ENCODE measurements around the gene ITGA2. TPM values are rescaled to one million over a fixed set of nuclear protein-coding genes. Genes with fewer than 3 reads are reported as not detected.

Gene ITGA2
- total RNA-seq, 4 donors from 2014 or later: 2.0 to 6.0 (median 3.1) TPM

DNA sequence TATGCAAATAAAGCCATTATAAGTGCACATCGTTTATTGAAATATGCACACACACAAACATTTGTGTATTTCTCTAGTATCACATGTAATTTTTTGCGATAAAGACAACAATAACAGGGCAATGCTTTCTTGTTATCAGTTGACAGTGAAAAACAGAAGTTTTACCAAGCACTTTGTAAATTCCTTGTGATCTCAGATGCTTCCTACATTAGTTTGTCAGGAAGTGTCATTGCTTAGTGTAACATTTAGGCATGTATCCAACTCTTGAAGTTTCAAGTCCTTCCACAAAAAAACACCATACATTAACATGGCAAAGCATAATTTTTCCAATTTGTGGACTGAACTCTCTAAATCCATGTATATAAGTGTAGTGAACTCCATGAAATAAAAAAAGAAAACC lies 74.0 kb downstream of the ITGA2 start:
- H3K9me3 ChIP-seq: no peaks in the 10 kb centered on the region
- WGBS, 2 donors: 53 to 94% methylated on average over 2 of the region's 2 CpGs
- H3K4me3 ChIP-seq (replicated peaks in 1 of 3): no peak overlapping the region
- TF ChIP-seq, protein P1, sequence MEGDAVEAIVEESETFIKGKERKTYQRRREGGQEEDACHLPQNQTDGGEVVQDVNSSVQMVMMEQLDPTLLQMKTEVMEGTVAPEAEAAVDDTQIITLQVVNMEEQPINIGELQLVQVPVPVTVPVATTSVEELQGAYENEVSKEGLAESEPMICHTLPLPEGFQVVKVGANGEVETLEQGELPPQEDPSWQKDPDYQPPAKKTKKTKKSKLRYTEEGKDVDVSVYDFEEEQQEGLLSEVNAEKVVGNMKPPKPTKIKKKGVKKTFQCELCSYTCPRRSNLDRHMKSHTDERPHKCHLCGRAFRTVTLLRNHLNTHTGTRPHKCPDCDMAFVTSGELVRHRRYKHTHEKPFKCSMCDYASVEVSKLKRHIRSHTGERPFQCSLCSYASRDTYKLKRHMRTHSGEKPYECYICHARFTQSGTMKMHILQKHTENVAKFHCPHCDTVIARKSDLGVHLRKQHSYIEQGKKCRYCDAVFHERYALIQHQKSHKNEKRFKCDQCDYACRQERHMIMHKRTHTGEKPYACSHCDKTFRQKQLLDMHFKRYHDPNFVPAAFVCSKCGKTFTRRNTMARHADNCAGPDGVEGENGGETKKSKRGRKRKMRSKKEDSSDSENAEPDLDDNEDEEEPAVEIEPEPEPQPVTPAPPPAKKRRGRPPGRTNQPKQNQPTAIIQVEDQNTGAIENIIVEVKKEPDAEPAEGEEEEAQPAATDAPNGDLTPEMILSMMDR (IDR thresholded peaks at IDR 0.05): no peak
- TF ChIP-seq POLR2A (IDR thresholded peaks at IDR 0.05): no peak
- intact Hi-C loops (cut with DNase I): no loop called here
- peaks cover 0 to 4% of the 10 kb centered on the region in 2 donors for H3K36me3 ChIP-seq
- H3K27me3 ChIP-seq: no peaks in the 10 kb centered on the region
- no peak for DNase-seq
- H3K4me1 ChIP-seq: no peaks in the 10 kb centered on the region
- no peak overlapping the region for H3K27ac ChIP-seq

DNA sequence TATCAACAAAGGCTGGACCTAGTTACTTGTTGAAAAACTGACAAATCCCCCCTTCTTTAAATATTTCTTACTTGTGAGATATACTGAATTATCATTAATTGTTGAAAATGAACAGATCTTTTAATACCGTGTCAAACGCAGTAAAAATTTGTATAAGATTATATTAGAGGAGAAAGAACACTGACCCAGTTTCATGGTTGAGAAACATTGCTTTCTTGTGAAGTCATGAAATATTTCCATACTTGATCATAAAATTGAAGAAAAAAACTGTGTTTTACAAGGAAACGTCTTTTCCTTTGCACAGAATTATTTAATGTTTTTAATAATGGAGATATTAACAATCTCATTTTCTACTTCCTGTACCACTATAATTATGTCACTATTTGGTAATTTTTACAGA lies 74.6 kb downstream of the ITGA2 start:
- no peaks in the 10 kb centered on the region for H3K4me1 ChIP-seq
- WGBS, 2 donors: 89 to 95% methylated on average over 3 of the region's 3 CpGs
- TF ChIP-seq, protein P1 (IDR thresholded peaks at IDR 0.05): no peak
- no peak for TF ChIP-seq POLR2A (IDR thresholded peaks at IDR 0.05)
- H3K36me3 ChIP-seq: peaks cover 0 to 4% of the 10 kb centered on the region in 2 donors
- no peaks in the 10 kb centered on the region for H3K9me3 ChIP-seq
- no peak for DNase-seq
- no peak overlapping the region for H3K27ac ChIP-seq
- H3K4me3 ChIP-seq (replicated peaks in 1 of 3): no peak overlapping the region
- H3K27me3 ChIP-seq: no peaks in the 10 kb centered on the region
- intact Hi-C loops (cut with DNase I): no loop called here

DNA sequence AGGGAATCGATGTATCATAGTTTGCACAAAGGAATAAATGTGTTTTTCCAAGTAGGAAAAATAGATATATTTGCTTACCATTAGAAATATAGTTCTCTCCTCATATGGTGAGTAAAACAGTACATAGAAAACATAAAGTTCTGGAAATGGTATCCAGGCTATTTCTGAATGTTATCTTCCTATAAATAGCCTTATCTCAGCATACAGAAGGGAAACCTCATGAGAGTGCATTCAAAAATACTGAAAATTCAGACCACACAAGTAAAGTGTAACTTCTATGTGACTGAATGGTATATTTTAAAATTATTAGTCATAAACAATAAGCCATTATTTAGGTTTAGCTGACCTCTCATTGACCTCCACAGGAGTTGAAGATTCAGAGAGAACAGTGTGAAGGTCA lies 76.9 kb downstream of the ITGA2 start:
- TF ChIP-seq, protein P1 (IDR thresholded peaks at IDR 0.05): no peak
- TF ChIP-seq POLR2A (IDR thresholded peaks at IDR 0.05): no peak
- DNase-seq: no peak
- Histone ChIP-seq H3K4me1 (no peaks in the 10 kb centered on the region), H3K4me3 (replicated peaks in 1 of 3) (no peak overlapping the region), H3K27me3 (no peaks in the 10 kb centered on the region), H3K27ac (no peak overlapping the region), H3K9me3 (no peaks in the 10 kb centered on the region), H3K36me3 (peaks cover 0 to 2% of the 10 kb centered on the region in 2 donors)
- intact Hi-C loops (cut with DNase I): no loop called here
- WGBS, 2 donors: 90 to 100% methylated on average over 1 of the region's 1 CpG

DNA sequence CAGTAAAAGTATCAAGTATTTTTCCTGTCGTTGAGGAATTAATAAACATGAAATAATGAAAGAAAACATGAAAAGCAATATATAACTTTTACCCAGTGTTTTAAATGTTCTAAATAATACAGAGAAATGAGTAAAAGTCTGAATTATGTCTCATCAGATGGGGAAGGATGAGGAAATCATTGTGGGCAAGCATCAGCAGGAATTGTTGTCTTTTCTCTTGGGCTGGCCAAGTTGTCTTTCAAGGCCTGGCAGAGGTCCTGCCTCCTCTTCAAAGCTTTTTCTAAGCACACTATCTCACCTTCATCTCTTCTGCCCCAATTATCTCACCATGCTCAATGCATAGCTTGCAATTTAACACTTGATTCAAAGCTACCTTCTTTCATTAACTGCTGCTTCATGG lies 78.5 kb downstream of the ITGA2 start:
- H3K27ac ChIP-seq: no peak overlapping the region
- H3K36me3 ChIP-seq: no peaks in the 10 kb centered on the region
- WGBS, 2 donors: 0% methylated on average over 1 of the region's 1 CpG
- DNase-seq: no peak
- TF ChIP-seq, protein P1 (IDR thresholded peaks at IDR 0.05): no peak
- no peak for TF ChIP-seq POLR2A (IDR thresholded peaks at IDR 0.05)
- no peaks in the 10 kb centered on the region for H3K4me1 ChIP-seq
- H3K27me3 ChIP-seq: no peaks in the 10 kb centered on the region
- intact Hi-C loops (cut with DNase I): no loop called here
- no peak overlapping the region for H3K4me3 ChIP-seq (replicated peaks in 1 of 3)
- no peaks in the 10 kb centered on the region for H3K9me3 ChIP-seq

DNA sequence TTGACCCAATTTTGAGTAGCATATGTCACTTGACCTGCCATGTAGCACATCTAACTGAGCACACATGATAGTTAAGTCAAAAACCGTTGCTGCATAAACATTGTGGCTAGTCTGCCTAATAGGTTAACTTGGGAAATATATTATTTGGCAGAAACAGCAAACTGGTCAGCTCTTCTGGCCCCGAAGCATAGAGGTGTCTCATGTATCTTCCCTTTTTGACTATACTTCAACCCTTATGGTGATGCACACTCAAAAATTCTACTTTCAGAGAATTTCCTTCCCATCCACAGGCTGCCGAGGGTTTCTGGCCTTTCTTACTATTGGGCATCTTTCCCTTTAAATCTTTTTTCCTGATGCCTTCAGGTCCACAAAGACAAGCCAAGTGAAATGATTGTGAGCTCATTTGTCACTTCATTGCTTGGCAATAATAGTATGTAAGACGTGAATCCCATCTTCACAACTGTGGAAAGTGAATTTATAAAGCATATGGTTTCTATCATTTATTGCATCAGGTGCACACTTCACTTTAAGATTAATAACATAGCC lies 79.2 kb downstream of the ITGA2 start:
- H3K4me3 ChIP-seq (replicated peaks in 1 of 3): no peak overlapping the region
- no peaks in the 10 kb centered on the region for H3K36me3 ChIP-seq
- 89 to 90% methylated on average over 4 of the region's 4 CpGs for WGBS, 2 donors
- H3K27me3 ChIP-seq: no peaks in the 10 kb centered on the region
- no peaks in the 10 kb centered on the region for H3K4me1 ChIP-seq
- intact Hi-C loops (cut with DNase I): no loop called here
- H3K9me3 ChIP-seq: no peaks in the 10 kb centered on the region
- DNase-seq: no peak
- no peak overlapping the region for H3K27ac ChIP-seq
- TF ChIP-seq, protein P1 (IDR thresholded peaks at IDR 0.05): no peak
- TF ChIP-seq POLR2A (IDR thresholded peaks at IDR 0.05): no peak

All from thyroid gland (tissue), 4 donors.